Spleen (tissue), 11 donors: ENCODE data around the gene PKN1. TPM values are rescaled to one million over a fixed set of nuclear protein-coding genes. Genes with fewer than 3 reads are reported as not detected.

ENCODE experiments used
- DNase-seq: peaks from one replicate; pipeline ENCODE4 v3.0.0-alpha.2; 2020
- H3K27ac ChIP-seq, 8 donors: fragments of 200-600 bp; sonication (generic) in 7 of 8; 1 replicate in 4 of 8; 2 replicates in 4 of 8; pipeline versions ENCODE4 v1.5.0 to v1.8.0; 2016 to 2021; ENCODE audit warnings: inconsistent platforms in 4 of 8, mild to moderate bottlenecking in 4 of 8, moderate library complexity in 1 of 8
- H3K27me3 ChIP-seq, 7 donors: fragments of 200-600 bp; sonication (generic) in 6 of 7; replicated peaks in 1 of 7; 1 replicate in 4 of 7; 2 replicates in 3 of 7; pipeline versions ENCODE4 v1.5.0 to v1.8.0; 2016 to 2021; ENCODE audit warnings: inconsistent platforms in 3 of 7, mild to moderate bottlenecking in 1 of 7
- H3K36me3 ChIP-seq, 6 donors: fragments of 200-600 bp; sonication (generic) in 5 of 6; 1 replicate in 4 of 6; 2 replicates in 2 of 6; pipeline versions ENCODE4 v1.5.0 to v1.8.0; 2016 to 2021; ENCODE audit warnings: inconsistent platforms in 2 of 6
- H3K4me1 ChIP-seq, 6 donors: fragments of 200-600 bp; sonication (generic) in 5 of 6; 1 replicate in 3 of 6; 2 replicates in 3 of 6; pipeline versions ENCODE4 v1.5.0 to v1.8.0; 2016 to 2021; ENCODE audit warnings: inconsistent platforms in 3 of 6
- H3K4me3 ChIP-seq, 8 donors: fragments of 200-600 bp; sonication (generic) in 7 of 8; 1 replicate in 4 of 8; 2 replicates in 4 of 8; pipeline versions ENCODE4 v1.5.0 to v1.8.0; 2016 to 2021; ENCODE audit warnings: inconsistent platforms in 4 of 8, mild to moderate bottlenecking in 4 of 8, moderate library complexity in 2 of 8
- H3K9me3 ChIP-seq, 8 donors: fragments of 200-600 bp; sonication (generic) in 7 of 8; 1 replicate in 4 of 8; 2 replicates in 4 of 8; pipeline versions ENCODE4 v1.5.0 to v1.8.0; 2016 to 2021; ENCODE audit warnings: inconsistent platforms in 4 of 8
- POLR2A ChIP-seq, 3 donors: fragments of 450-650 bp; IDR thresholded peaks; one replicate each; pipeline ENCODE4 v1.5.1; 2017; ENCODE audit warnings: antibody characterized with exemption in 3 of 3, mild to moderate bottlenecking in 1 of 3
- POLR2AphosphoS5 ChIP-seq, 3 donors: sonication (generic); formaldehyde crosslinking; IDR thresholded peaks; one replicate each; pipeline ENCODE4 v1.5.1; 2017; ENCODE audit warnings: antibody characterized with exemption in 3 of 3
- WGBS, 5 donors: extraction: QIAGEN DNeasy Blood & Tissue Kit in 3 of 5; methylation state at CpG; one replicate each; pipeline versions ENCODE4 v1.1.5 to v1.1.7; 2013 to 2018; 5-methylcytosine and 5-hydroxymethylcytosine counted together
- intact Hi-C: fragments of 100-400 bp; cut with DNase I; formaldehyde crosslinking; loops from one replicate; pipeline ENCODE4 v1.15.0; 2023; ENCODE audit warnings: low total_unique reads
- polyA plus RNA-seq, 3 donors: library from polyadenylated mRNA; stranded (reverse); fragments of 200-250 nt; gene quantifications; one replicate each; pipeline ENCODE4 v1.2.1, GENCODE V29; 2013
- total RNA-seq, 7 donors: library from RNA; depleted of rRNA in 3 of 7; stranded (reverse); fragments of >200 nt in 3 of 7; fragmentation: NEBNext Ultra II Directional in 4 of 7; extraction: Animal tissue kit (Norgen Biotek cat#: 25700) in 4 of 7; gene quantifications; one replicate each; pipeline versions ENCODE4 v1.1.0 to v1.2.1, GENCODE V29; 2016 to 2021
- TF ChIP-seq, protein P1 (sequence below), 11 experiments: fragments of 200-600 bp in 7 of 11; fragments of 450-650 bp in 4 of 11; sonication (generic) in 4 of 11; IDR thresholded peaks in 8 of 11; conservative IDR thresholded peaks in 3 of 11; 1 replicate in 7 of 11; 2 replicates in 4 of 11; pipeline versions ENCODE4 v1.4.0 to v1.8.0; 2016 to 2021; ENCODE audit warnings: antibody characterized with exemption in 11 of 11, inconsistent platforms in 4 of 11, mild to moderate bottlenecking in 1 of 11
- donor health status: healthy with polysubstance abuse.
- donor health status: DM: no; HTN: no; CAD: no; lungs with moderate emphysema.
- donor health status: DM: no; HTN: no; CAD: no.
- donor health status: Bipolar disorder and iron deficiency.
- donor health status: healthy.
- donor health status: DM: no; HTN: no; CAD: no.
- donor health status: DM: yes; HTN: yes; CAD: no.

The PKN1 gene
- total and polyA plus RNA-seq, 10 donors, result 93.3 to 213 (median 166) TPM

GRCh38 chr19:14494411-14494810, 61.3 kb downstream of the PKN1 start:
- Histone ChIP-seq H3K4me1 (peaks cover 22 to 44% (median 36%) of the 10 kb centered on the region in 6 donors), H3K9me3 (no peaks in the 10 kb centered on the region), H3K36me3 (peaks cover 0 to 35% (median 12%) of the 10 kb centered on the region in 6 donors), H3K4me3 (peak overlapping the region in 2 of 8 donors; percentile 67 to 91), H3K27ac (peak overlapping the region in 3 of 8 donors; percentile 75 to 83 (median 79)), H3K27me3 (no peaks in the 10 kb centered on the region)
- 76 to 94% (median 91%) methylated on average over 4 of the region's 4 CpGs for WGBS, 5 donors
- TF ChIP-seq POLR2A (IDR thresholded peaks at IDR 0.05) (no peak), POLR2AphosphoS5 (IDR thresholded peaks at IDR 0.05) (no peak)
- TF ChIP-seq, protein P1, sequence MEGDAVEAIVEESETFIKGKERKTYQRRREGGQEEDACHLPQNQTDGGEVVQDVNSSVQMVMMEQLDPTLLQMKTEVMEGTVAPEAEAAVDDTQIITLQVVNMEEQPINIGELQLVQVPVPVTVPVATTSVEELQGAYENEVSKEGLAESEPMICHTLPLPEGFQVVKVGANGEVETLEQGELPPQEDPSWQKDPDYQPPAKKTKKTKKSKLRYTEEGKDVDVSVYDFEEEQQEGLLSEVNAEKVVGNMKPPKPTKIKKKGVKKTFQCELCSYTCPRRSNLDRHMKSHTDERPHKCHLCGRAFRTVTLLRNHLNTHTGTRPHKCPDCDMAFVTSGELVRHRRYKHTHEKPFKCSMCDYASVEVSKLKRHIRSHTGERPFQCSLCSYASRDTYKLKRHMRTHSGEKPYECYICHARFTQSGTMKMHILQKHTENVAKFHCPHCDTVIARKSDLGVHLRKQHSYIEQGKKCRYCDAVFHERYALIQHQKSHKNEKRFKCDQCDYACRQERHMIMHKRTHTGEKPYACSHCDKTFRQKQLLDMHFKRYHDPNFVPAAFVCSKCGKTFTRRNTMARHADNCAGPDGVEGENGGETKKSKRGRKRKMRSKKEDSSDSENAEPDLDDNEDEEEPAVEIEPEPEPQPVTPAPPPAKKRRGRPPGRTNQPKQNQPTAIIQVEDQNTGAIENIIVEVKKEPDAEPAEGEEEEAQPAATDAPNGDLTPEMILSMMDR (IDR thresholded peaks at IDR 0.05 in 8 of 11, conservative IDR thresholded peaks at IDR 0.05 in 3 of 11), result no peak
- DNase-seq, result no peak
- intact Hi-C loops, result no loop called here

GRCh38 chr19:14494910-14495671, 62.0 kb downstream of the PKN1 start:
- WGBS, 5 donors, result 31 to 44% (median 39%) methylated on average over 11 to 14 of the region's 14 CpGs
- TF ChIP-seq, protein P1 (IDR thresholded peaks at IDR 0.05 in 8 of 11, conservative IDR thresholded peaks at IDR 0.05 in 3 of 11), result no peak
- TF ChIP-seq POLR2AphosphoS5 (IDR thresholded peaks at IDR 0.05) (no peak), POLR2A (IDR thresholded peaks at IDR 0.05) (no peak)
- Histone ChIP-seq H3K36me3 (peaks cover 0 to 28% (median 9%) of the 10 kb centered on the region in 6 donors), H3K27ac (peak overlapping the region; percentile 3 to 83 (median 75)), H3K4me1 (peaks cover 22 to 44% (median 36%) of the 10 kb centered on the region in 6 donors), H3K9me3 (no peaks in the 10 kb centered on the region), H3K27me3 (no peaks in the 10 kb centered on the region), H3K4me3 (peak overlapping the region; percentile 65 to 91 (median 72))
- DNase-seq, result no peak
- intact Hi-C loops, result no loop called here

DNA sequence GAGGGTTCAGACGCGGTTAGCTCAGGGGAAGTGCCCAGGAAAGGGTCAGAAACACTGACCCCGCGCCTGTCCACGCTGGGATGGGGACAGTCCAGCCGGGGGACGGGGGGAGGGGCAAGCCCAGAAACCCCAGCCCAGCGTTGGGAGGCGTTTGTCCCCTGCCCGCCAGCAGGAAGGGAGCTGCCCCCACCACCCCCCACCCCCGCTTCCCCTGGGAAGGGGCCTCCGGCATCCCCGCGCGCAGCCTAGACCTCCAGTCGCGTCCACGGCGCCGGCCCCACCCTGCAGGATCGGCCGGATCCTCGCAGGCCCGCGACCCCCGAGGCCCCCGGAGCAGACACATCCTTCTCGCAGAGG, 62.5 kb downstream of the PKN1 start:
- 0 to 2% (median 1%) methylated on average over 2 to 28 of the region's 28 CpGs for WGBS, 5 donors
- H3K27me3 ChIP-seq, result no peaks in the 10 kb centered on the region
- peak overlapping the region; percentile 3 to 83 (median 75) for H3K27ac ChIP-seq
- intact Hi-C loops, result no loop called here
- peak overlapping the region; percentile 65 to 91 (median 72) for H3K4me3 ChIP-seq
- TF ChIP-seq POLR2A (IDR thresholded peaks at IDR 0.05), result no peak
- no peak for DNase-seq
- no peaks in the 10 kb centered on the region for H3K9me3 ChIP-seq
- H3K4me1 ChIP-seq, result peaks cover 22 to 44% (median 36%) of the 10 kb centered on the region in 6 donors
- H3K36me3 ChIP-seq, result peaks cover 0 to 23% (median 7%) of the 10 kb centered on the region in 6 donors

- H3K4me1 ChIP-seq, result peaks cover 22 to 44% (median 36%) of the 10 kb centered on the region in 6 donors
- H3K27ac ChIP-seq, result peak within 1 kb of the TSS; percentile 3 to 83 (median 75)
- peak within 1 kb of the TSS; percentile 65 to 91 (median 72) for H3K4me3 ChIP-seq
- H3K27me3 ChIP-seq, result no peaks in the 10 kb centered on the region
- H3K9me3 ChIP-seq, result no peaks in the 10 kb centered on the region
- WGBS, 5 donors, result 6 to 13% (median 7%) methylated on average over 39 to 71 of the region's 71 CpGs
- peak; percentile 93 for DNase-seq
- intact Hi-C loops, result no loop called here
- H3K36me3 ChIP-seq, result peaks cover 0 to 17% (median 4%) of the 10 kb centered on the region in 6 donors
- TF ChIP-seq, protein P1 (IDR thresholded peaks at IDR 0.05 in 8 of 11, conservative IDR thresholded peaks at IDR 0.05 in 3 of 11), result peak in 1 of 11 experiments; percentile 18
- peak; percentile 75 to 86 (median 83) for TF ChIP-seq POLR2AphosphoS5 (IDR thresholded peaks at IDR 0.05)
- TF ChIP-seq POLR2A (IDR thresholded peaks at IDR 0.05), result no peak
These were observed 63.1 kb downstream of the PKN1 start, which contains the start of gene GIPC1 for GRCh38 chr19:14496029-14496833. GIPC1 (minus strand) TSS chr19:14496127; CDS start chr19:14482976, 13,151 bp downstream.
